ENCODE measurements around the gene XRCC3. TPM values are rescaled to one million over a fixed set of nuclear protein-coding genes. Genes with fewer than 3 reads are reported as not detected.

Gene XRCC3
- total RNA-seq, 1 donor from 2014 or later: 5.6 TPM

DNA sequence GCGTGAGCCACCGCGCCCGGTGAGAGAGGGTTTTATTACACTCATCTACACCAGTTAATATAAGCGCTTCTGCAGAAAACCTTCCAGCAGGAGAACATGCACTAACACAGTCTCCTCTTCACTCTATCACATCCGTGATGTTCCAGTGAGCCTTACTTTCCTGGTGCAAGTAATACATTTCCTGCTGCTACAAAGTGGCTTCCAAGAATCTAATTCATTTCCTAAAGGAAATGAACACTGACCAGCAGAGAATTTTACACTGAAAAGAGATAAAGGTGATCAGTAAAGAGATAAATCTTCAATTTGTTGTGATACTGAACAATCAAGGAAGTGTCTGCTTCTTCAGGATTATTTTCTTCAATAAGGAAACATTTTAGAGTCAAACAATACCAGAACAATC, 39.8 kb upstream of the XRCC3 start:
- TF ChIP-seq, protein P1, sequence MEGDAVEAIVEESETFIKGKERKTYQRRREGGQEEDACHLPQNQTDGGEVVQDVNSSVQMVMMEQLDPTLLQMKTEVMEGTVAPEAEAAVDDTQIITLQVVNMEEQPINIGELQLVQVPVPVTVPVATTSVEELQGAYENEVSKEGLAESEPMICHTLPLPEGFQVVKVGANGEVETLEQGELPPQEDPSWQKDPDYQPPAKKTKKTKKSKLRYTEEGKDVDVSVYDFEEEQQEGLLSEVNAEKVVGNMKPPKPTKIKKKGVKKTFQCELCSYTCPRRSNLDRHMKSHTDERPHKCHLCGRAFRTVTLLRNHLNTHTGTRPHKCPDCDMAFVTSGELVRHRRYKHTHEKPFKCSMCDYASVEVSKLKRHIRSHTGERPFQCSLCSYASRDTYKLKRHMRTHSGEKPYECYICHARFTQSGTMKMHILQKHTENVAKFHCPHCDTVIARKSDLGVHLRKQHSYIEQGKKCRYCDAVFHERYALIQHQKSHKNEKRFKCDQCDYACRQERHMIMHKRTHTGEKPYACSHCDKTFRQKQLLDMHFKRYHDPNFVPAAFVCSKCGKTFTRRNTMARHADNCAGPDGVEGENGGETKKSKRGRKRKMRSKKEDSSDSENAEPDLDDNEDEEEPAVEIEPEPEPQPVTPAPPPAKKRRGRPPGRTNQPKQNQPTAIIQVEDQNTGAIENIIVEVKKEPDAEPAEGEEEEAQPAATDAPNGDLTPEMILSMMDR (IDR thresholded peaks at IDR 0.05): no peak
- Histone ChIP-seq H3K36me3 (peaks cover 28% of the 10 kb centered on the region), H3K9me3 (no peaks in the 10 kb centered on the region), H3K4me1 (no peaks in the 10 kb centered on the region), H3K4me3 (no peak overlapping the region), H3K27me3 (no peaks in the 10 kb centered on the region), H3K27ac (no peak overlapping the region)
- intact Hi-C loops (cut with DNase I): no loop called here
- ATAC-seq (no peak), DNase-seq (no peak)

DNA sequence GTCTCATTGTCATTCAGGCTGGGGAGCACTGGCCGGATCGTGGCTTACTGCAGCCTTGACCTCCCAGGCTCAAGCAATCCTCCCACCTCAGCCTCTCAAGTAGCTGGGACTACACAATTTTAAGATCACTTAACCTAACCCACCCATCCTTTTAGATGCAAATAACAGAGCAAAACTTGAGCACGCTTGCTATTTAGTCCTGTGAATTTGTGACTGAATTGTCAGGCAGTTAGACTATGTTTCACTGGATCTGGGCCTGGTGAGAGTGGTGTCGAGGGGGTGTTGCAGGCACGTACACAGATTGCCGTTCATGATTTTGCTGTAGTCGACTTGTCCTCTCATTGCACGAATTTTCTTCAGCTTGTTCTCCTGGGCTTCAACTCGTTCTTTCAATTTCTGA, 38.5 kb upstream of the XRCC3 start:
- TF ChIP-seq, protein P1 (IDR thresholded peaks at IDR 0.05): no peak
- intact Hi-C loops (cut with DNase I): no loop called here
- Histone ChIP-seq H3K4me1 (no peaks in the 10 kb centered on the region), H3K27ac (no peak overlapping the region), H3K36me3 (peaks cover 41% of the 10 kb centered on the region), H3K27me3 (no peaks in the 10 kb centered on the region), H3K4me3 (no peak overlapping the region), H3K9me3 (no peaks in the 10 kb centered on the region)
- DNase-seq: no peak
- ATAC-seq: no peak

DNA sequence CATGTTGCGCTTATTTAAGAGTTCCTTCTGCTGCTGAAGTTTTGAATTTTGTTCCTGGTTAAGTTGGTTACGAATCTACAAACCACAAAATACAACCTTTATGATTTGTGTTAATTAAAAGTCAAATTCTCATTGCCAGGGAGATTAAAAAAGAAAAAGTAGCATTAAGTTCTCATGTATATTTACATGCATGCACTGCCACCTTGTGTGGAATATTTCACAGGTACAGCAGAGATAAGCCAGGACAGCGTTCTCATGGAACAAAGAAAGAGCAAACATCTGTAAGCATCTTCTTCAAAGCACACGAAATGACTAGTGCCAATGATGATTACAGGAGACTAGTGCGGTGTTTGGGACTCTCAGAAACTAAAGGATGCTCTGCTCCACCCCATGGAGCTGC, 34.6 kb upstream of the XRCC3 start:
- no peaks in the 10 kb centered on the region for H3K27me3 ChIP-seq
- no peaks in the 10 kb centered on the region for H3K4me1 ChIP-seq
- H3K27ac ChIP-seq: no peak overlapping the region
- H3K9me3 ChIP-seq: no peaks in the 10 kb centered on the region
- H3K4me3 ChIP-seq: no peak overlapping the region
- TF ChIP-seq, protein P1 (IDR thresholded peaks at IDR 0.05): no peak
- intact Hi-C loops (cut with DNase I): no loop called here
- no peak for DNase-seq
- no peak for ATAC-seq
- H3K36me3 ChIP-seq: peaks cover 62% of the 10 kb centered on the region

DNA sequence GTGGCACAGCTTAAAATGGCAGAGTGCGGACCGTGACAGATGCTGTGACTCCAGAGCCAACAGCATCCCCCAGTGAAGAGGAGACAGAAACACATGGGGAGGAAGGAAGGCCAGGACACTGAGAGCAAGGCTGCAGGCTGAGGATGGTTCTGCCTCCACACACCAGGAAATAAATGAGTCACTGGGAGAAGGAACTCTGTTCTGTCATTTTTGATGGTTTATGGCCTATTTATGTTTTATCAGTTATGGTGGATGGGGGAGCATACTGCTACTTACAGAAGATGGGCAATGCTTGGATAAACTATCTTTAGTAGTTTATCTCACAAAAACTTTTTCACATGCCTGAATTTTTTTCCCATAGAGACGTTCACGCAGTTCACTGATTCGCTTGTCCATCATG, 34.2 kb upstream of the XRCC3 start:
- peaks cover 62% of the 10 kb centered on the region for H3K36me3 ChIP-seq
- intact Hi-C loops (cut with DNase I): no loop called here
- no peak overlapping the region for H3K27ac ChIP-seq
- no peaks in the 10 kb centered on the region for H3K4me1 ChIP-seq
- DNase-seq (no peak), ATAC-seq (no peak)
- H3K9me3 ChIP-seq: no peaks in the 10 kb centered on the region
- no peaks in the 10 kb centered on the region for H3K27me3 ChIP-seq
- H3K4me3 ChIP-seq: no peak overlapping the region
- TF ChIP-seq, protein P1 (IDR thresholded peaks at IDR 0.05): no peak

DNA sequence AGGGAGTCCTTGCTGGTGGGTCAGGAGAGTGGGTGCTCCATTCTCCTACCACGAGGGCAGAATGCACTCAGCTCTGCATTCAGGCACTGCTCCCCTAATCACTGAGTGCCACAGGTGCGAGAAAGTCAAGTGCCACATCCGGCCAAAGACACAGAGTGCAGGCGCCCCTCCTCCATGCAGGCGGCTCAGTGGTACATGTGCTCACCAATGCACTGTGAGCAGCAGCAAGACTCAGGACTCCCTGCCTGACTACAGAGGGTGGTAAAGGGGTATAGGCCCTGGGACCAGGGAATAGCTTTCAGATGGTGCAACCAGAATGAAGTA, 33.2 kb upstream of the XRCC3 start:
- H3K9me3 ChIP-seq: no peaks in the 10 kb centered on the region
- no peak overlapping the region for H3K4me3 ChIP-seq
- DNase-seq (no peak), ATAC-seq (peak; percentile 30)
- no peaks in the 10 kb centered on the region for H3K4me1 ChIP-seq
- no peaks in the 10 kb centered on the region for H3K27me3 ChIP-seq
- H3K27ac ChIP-seq: no peak overlapping the region
- intact Hi-C loops (cut with DNase I): no loop called here
- H3K36me3 ChIP-seq: peaks cover 62% of the 10 kb centered on the region
- TF ChIP-seq, protein P1 (IDR thresholded peaks at IDR 0.05): no peak

DNA sequence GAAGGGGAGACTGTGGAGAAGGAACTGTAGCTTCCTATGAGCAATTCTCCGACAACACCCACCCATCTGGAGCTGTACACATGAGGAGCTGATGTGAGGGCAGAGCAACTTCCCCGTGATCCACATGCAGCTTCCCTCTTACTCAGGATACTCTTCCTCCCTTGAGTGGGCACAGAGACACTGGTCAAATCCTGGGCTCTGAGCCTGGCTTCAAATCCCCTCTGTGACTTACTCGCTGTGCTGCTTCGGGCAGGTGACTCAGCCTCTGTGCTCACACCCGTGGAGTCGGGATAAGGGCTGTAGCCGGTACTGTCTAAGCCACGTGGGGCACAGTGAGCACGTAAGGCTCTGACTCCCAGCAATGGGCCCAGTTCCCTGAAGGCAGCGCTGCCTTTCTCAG, 31.4 kb upstream of the XRCC3 start:
- no peaks in the 10 kb centered on the region for H3K9me3 ChIP-seq
- ATAC-seq (peak; percentile 65), DNase-seq (no peak)
- TF ChIP-seq, protein P1 (IDR thresholded peaks at IDR 0.05): no peak
- H3K36me3 ChIP-seq: peaks cover 58% of the 10 kb centered on the region
- intact Hi-C loops (cut with DNase I): no loop called here
- peaks cover under 1% of the 10 kb centered on the region for H3K4me1 ChIP-seq
- H3K27me3 ChIP-seq: no peaks in the 10 kb centered on the region
- H3K4me3 ChIP-seq: no peak overlapping the region
- no peak overlapping the region for H3K27ac ChIP-seq
